Left ventricle myocardium inferior (tissue), 1 donor: ENCODE data around the gene MRPL18. TPM values are rescaled to one million over a fixed set of nuclear protein-coding genes. Genes with fewer than 3 reads are reported as not detected.
"Not testable (repeated sequence)": the region's sequence is repeated elsewhere in the genome, so short reads cannot be mapped to it uniquely, and the experiment has no call there.

ENCODE experiments used
- DNase-seq: peaks from one replicate; pipeline ENCODE4 v3.0.0-alpha.2; 2020
- H3K27ac ChIP-seq: fragments of 200-600 bp; replicated peaks from 2 replicates; pipeline ENCODE4 v1.8.0; 2021
- H3K27me3 ChIP-seq: fragments of 200-600 bp; 2 replicates; pipeline ENCODE4 v1.8.0; 2021; ENCODE audit warnings: low read depth
- H3K36me3 ChIP-seq: fragments of 200-600 bp; 2 replicates; pipeline ENCODE4 v1.8.0; 2021
- H3K4me1 ChIP-seq: fragments of 200-600 bp; 2 replicates; pipeline ENCODE4 v1.8.0; 2021
- H3K4me3 ChIP-seq: fragments of 200-600 bp; 2 replicates; pipeline ENCODE4 v1.8.0; 2021; ENCODE audit warnings: mild to moderate bottlenecking, moderate library complexity
- H3K9me3 ChIP-seq: fragments of 200-600 bp; replicated peaks from 2 replicates; pipeline ENCODE4 v1.8.0; 2021
- CTCF ChIP-seq: fragments of 200-600 bp; IDR thresholded peaks from 2 replicates; pipeline ENCODE4 v1.8.0; 2021; ENCODE audit warnings: antibody characterized with exemption, mild to moderate bottlenecking, borderline replicate concordance
- intact Hi-C: fragments of 100-400 bp; cut with micrococcal nuclease; formaldehyde crosslinking; loops from one replicate; pipeline ENCODE4 v1.11.0; 2022
- total RNA-seq: library from RNA; stranded (reverse); fragmentation: NEBNext Ultra II Directional; extraction: Animal tissue kit (Norgen Biotek cat#: 25700); gene quantifications from one replicate; pipeline ENCODE4 v1.2.1, GENCODE V29; 2021
- donor health status: DM: no; HTN: yes; CAD: no; lungs with severe emphysema.

Gene MRPL18
- total RNA-seq, 1 donor from 2014 or later = 60.2 TPM

DNA sequence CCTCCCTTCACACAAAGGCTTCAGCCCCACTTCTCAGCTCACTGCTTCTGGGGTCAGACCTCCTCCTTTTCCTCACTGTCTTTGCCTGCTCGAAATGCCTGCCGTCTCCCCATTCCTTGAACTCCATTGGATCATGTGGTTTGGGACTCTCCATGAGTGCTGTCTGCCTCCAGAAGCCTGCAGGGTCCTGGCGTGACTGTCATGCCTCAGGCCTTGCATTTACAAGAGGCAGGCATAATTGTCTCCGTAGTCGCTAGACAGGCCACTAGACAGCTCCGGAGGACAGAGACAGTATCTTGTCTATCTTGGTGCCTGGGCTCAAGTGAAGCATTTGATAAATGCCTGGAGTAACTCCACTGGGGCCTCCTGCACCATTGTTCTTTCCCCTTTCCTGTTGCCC is 25.1 kb downstream of the MRPL18 start:
- H3K36me3 ChIP-seq = no peaks in the 10 kb centered on the region
- H3K4me3 ChIP-seq = no peak overlapping the region
- DNase-seq = no peak
- no peak for TF ChIP-seq CTCF
- H3K27ac ChIP-seq = no peak overlapping the region
- H3K9me3 ChIP-seq = no peaks in the 10 kb centered on the region
- H3K27me3 ChIP-seq = peaks cover 7% of the 10 kb centered on the region
- H3K4me1 ChIP-seq = no peaks in the 10 kb centered on the region
- intact Hi-C loops = no loop called here

DNA sequence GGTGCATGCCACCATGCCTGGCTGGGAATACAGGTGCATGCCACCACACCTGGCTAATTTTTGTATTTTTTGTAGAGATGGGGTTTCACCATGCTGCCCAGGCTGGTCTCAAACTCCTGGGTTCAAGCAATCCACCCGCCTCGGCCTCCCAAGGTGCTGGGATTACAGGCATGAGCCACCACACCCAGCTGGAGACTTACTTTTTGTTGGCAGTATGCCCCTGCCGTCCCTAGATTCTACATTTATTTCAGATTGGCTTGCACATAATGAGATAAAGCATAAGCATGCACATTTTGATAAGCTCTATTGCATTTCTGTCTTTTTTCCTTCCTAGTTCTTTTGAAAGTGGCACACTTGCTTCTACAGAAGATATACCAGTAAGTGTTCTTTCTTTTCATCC is 26.5 kb downstream of the MRPL18 start:
- intact Hi-C loops, H3K4me1 ChIP-seq, H3K4me3 ChIP-seq, H3K36me3 ChIP-seq, H3K27me3 ChIP-seq, H3K27ac ChIP-seq, DNase-seq, H3K9me3 ChIP-seq: not testable (repeated sequence)

- H3K36me3 ChIP-seq = no peaks in the 10 kb centered on the region
- no peaks in the 10 kb centered on the region for H3K4me1 ChIP-seq
- intact Hi-C loops = no loop called here
- H3K27me3 ChIP-seq = peaks cover 7% of the 10 kb centered on the region
- H3K27ac ChIP-seq = no peak overlapping the region
- DNase-seq = no peak
- no peak for TF ChIP-seq CTCF
- H3K4me3 ChIP-seq = no peak overlapping the region
- H3K9me3 ChIP-seq = no peaks in the 10 kb centered on the region
These were observed 27.9 kb downstream of the MRPL18 start for GRCh38 chr6:159817951-159818739.

- Histone ChIP-seq H3K9me3 (no peaks in the 10 kb centered on the region), H3K36me3 (no peaks in the 10 kb centered on the region), H3K4me3 (no peak overlapping the region), H3K27me3 (peaks cover 7% of the 10 kb centered on the region), H3K27ac (no peak overlapping the region), H3K4me1 (no peaks in the 10 kb centered on the region)
- no peak for DNase-seq
- intact Hi-C loops = no loop called here
- no peak for TF ChIP-seq CTCF
These were observed 28.8 kb downstream of the MRPL18 start for GRCh38 chr6:159819098-159819497.

DNA sequence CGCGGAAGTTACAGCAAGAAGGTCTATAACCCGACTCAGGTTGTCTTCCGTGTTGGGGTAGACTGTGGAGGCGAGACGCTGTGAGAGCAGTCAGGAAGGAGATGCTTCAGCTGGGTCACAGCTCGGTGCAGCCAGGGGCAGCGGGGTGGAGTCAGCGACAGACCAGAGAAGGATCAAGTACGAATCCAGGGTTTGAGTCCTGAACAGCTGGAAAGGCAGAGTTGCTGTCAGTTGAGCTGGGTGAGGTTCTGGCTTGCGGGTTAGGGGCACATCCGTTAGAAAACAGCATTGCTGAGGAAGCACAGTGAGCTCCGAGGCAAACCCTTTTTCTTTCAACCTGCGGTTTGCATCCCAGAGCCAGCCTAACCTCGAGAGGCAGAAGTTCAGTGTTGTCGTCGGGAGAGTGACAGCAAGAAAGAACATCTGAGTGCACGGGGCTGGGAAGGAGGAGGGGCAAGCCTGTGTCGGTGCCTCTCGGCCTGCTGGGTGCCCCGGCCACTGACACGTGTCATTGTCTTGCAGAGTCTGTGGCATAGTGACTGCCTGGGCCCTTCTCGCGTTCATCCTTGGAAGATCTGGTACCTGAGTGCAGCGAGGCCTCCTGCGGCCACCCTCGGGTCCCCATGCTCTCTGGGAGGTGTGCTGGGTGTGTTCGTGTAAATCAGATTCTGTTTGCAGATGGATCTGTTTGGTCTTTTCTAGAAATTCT is 29.8 kb downstream of the MRPL18 start:
- no peaks in the 10 kb centered on the region for H3K9me3 ChIP-seq
- no peaks in the 10 kb centered on the region for H3K4me1 ChIP-seq
- no peaks in the 10 kb centered on the region for H3K36me3 ChIP-seq
- H3K4me3 ChIP-seq = no peak overlapping the region
- H3K27me3 ChIP-seq = peaks cover 7% of the 10 kb centered on the region
- no peak for TF ChIP-seq CTCF
- DNase-seq = no peak
- intact Hi-C loops = no loop called here
- H3K27ac ChIP-seq = no peak overlapping the region

GRCh38 chr6:159821122-159821521 is 30.9 kb downstream of the MRPL18 start:
- no peaks in the 10 kb centered on the region for H3K4me1 ChIP-seq
- H3K27ac ChIP-seq = no peak overlapping the region
- no peak overlapping the region for H3K4me3 ChIP-seq
- no peaks in the 10 kb centered on the region for H3K9me3 ChIP-seq
- intact Hi-C loops = no loop called here
- DNase-seq = no peak
- peaks cover 7% of the 10 kb centered on the region for H3K27me3 ChIP-seq
- no peak for TF ChIP-seq CTCF
- H3K36me3 ChIP-seq = no peaks in the 10 kb centered on the region
